EL (cell line): ENCODE measurements around the gene MARCHF10.
A peak's percentile ranks its signal among the peaks of the same experiment; 100 is the strongest.

Experiments
- DNase-seq: peaks from one replicate; pipeline ENCODE4 v3.0.0-alpha.2; 2016

The MARCHF10 gene

DNA sequence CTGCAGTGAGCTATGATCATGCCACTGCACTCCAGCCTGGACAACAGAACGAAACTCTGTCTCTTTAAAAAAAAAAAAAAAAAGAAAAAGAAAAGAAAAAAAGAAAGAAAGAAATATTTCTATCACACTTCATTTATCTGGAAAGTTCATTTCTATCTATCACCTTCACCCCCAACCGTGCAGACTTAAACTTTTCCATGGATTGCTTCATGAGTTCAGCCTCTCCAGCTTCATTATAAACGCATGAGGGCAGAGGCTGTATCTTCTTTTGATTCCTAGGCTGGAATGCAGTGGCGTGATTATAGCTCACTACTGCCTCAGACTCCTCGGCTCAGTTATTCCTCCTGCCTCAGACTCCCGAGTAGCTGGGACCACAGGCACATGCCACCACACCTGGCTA, 152.5 kb downstream of the MARCHF10 start:
- no peak for DNase-seq

DNA sequence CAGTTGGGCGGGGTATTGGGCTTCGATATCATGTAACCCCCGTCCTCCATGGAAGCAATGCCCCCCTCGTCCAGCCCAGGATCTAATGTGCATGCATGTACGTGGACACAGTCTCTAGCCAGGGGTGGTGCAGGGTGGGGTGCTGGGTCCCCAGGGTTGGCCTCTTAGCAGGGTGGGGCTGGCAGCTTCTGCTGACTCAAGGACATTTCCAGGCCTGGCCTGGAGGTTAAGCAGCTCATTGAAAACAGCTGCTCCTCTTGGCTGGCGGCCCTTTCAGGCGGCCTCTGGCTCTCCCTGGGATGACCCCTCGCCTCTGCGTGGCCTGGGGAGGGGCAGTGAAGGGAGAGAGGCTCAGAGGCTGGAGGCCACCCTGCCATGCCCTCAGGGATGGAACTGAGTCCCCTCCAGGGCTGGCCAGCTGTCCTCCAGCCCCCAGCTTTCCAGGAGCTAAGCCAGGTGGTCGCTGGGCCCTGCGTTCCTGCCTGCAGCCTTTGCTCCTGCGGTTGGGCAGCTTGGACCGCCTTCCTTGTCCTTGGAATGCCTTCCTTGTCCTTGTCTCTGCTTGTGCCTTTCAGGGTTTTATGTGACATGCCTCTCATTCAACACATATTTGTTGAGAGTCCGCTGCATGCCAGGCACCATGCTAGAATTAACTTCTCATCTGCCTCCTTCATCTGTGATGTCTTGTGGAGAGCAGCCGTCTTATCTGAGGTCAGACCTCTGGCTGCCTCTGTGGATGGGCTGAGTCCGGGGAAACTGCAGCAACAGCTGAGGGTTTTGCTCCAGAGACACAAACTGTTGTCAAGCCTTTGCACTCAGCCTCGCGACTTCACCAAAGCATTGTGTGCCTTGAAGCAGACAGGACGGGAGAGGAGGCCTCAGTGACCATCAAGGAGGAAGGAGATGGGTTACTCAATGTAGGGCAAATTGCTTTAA, 154.0 kb downstream of the MARCHF10 start:
- DNase-seq = peak; percentile 60

DNA sequence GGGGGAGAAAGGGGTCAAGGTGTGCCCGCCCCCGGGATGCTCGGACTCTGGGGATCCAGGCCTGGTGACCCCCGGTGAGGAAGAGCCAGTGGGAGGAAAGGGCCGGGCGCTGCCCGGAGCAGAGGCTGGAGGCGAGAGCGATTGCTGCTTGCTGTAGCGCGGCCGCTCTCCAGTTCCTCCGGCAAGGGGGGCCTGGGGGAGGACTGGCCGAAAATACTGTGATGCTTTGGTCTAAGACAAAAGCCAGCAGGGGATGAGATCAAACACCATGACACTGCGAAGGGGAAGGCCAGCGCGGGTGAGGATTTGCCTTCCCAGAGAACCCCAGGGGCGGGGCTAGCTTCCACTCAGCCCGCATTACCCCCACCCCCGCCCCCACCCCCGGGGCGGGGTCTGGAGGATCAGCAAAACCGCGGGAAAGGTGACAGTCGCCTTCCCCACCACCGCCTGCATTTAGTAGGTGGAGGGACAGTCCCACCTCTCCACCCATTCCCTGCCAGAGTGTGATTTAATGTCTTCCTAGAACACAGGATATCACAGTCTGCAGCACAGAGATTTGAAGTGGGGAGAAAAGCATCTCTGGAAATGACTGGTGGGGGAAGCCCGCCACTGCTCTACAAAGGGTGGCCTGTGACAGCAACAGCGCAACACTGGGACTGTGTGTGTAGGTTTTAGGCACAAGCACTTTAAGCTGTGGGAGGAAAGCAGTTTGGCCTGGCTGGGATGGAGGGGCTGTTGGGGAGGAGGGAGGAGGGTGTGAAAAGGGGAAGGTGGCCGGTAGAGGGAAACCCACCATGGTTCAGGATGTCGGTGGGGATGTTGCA, 154.9 kb downstream of the MARCHF10 start:
- DNase-seq = peak; percentile 67

DNA sequence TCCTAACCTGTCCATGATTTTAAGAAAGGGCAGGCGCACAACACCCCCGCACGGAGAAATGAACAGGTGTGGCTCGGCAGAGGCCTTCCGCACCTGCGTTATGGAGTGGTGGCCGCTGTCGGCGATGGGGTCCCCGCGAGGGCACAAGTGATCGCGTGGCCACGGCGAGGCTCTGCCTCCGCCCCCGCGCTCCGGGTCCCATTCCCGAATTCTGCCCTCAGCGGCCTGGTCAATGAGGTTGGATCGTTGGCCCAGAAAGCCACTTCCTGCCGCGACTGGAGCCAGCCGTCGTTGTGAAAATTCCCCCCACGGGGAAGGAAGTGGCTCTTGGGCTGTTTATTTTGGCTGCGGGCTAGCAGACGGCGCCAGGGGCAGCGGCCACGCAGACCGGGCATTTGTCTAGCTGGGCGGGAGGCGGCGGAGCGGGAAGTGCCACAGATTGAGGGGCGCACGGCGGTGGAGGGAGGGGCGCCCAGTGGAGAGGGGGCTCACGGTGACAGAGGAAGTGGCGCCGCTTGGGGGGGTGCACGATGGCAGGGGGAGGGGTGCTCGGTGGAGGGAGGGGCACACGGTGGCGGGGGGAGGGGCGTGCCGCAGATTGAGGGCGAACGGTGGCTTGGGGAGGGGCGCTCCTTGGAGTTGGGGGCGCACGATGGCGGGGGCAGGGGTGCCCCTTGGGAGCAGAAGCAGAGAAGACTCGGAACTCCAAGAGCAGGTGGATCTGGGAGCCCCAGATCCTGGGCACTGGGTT, 155.7 kb downstream of the MARCHF10 start:
- DNase-seq = peak; percentile 92
